ENCODE measurements around the gene NOD2. TPM values are rescaled to one million over a fixed set of nuclear protein-coding genes. Genes with fewer than 3 reads are reported as not detected.

NOD2 gene
- total and polyA plus RNA-seq, 4 donors, result 0.35 to 1.3 (median 0.48) TPM

GRCh38 chr16:50645563-50646220 is 47.7 kb upstream of the NOD2 start:
- no peaks in the 10 kb centered on the region for H3K4me1 ChIP-seq (ENCODE audit: control insufficient read depth in 4 of 4, insufficient read depth in 4 of 4, low read length in 3 of 4)
- H3K27ac ChIP-seq (ENCODE audit: low read depth in 1 of 2, low read length in 2 of 2), result no peak overlapping the region
- H3K27me3 ChIP-seq (ENCODE audit: control insufficient read depth in 4 of 4, insufficient read depth in 4 of 4, low read length in 3 of 4), result no peaks in the 10 kb centered on the region
- H3K4me3 ChIP-seq (ENCODE audit: low read depth in 1 of 3, low read length in 3 of 3), result no peak overlapping the region
- no peaks in the 10 kb centered on the region for H3K9me3 ChIP-seq (ENCODE audit: control insufficient read depth in 4 of 4, low read length in 3 of 4)
- no peaks in the 10 kb centered on the region for H3K36me3 ChIP-seq (ENCODE audit: control insufficient read depth in 4 of 4, insufficient read depth in 3 of 4, low read depth in 1 of 4, low read length in 3 of 4)
- no peak for DNase-seq (ENCODE audit: low spot score)
- 85% methylated on average over 20 of the region's 20 CpGs for WGBS
- TF ChIP-seq, protein P1, sequence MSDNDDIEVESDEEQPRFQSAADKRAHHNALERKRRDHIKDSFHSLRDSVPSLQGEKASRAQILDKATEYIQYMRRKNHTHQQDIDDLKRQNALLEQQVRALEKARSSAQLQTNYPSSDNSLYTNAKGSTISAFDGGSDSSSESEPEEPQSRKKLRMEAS (IDR thresholded peaks at IDR 0.05), result no peak
- no peak for TF ChIP-seq SP1 (IDR thresholded peaks at IDR 0.05)
- no peak for TF ChIP-seq NR2F2 (IDR thresholded peaks at IDR 0.05)
- no peak for TF ChIP-seq YY1 (IDR thresholded peaks at IDR 0.05)
- no peak for TF ChIP-seq EGR1 (IDR thresholded peaks at IDR 0.05; ENCODE audit: low read depth in 2 of 2)
- no peak for TF ChIP-seq FOXA2 (IDR thresholded peaks at IDR 0.05)
- H3K9ac ChIP-seq (ENCODE audit: low read depth in 1 of 2, low read length in 2 of 2), result no peak overlapping the region

GRCh38 chr16:50646345-50646744 is 47.1 kb upstream of the NOD2 start:
- H3K4me3 ChIP-seq (ENCODE audit: low read depth in 1 of 3, low read length in 3 of 3), result no peak overlapping the region
- no peaks in the 10 kb centered on the region for H3K36me3 ChIP-seq (ENCODE audit: control insufficient read depth in 4 of 4, insufficient read depth in 3 of 4, low read depth in 1 of 4, low read length in 3 of 4)
- H3K9ac ChIP-seq (ENCODE audit: low read depth in 1 of 2, low read length in 2 of 2), result no peak overlapping the region
- no peaks in the 10 kb centered on the region for H3K4me1 ChIP-seq (ENCODE audit: control insufficient read depth in 4 of 4, insufficient read depth in 4 of 4, low read length in 3 of 4)
- TF ChIP-seq HNF4A (conservative IDR thresholded peaks at IDR 0.05) (no peak), RAD21 (IDR thresholded peaks at IDR 0.05) (no peak), JUND (IDR thresholded peaks at IDR 0.05) (no peak), TAF1 (conservative IDR thresholded peaks at IDR 0.05) (no peak), YY1 (IDR thresholded peaks at IDR 0.05) (no peak), FOXA2 (IDR thresholded peaks at IDR 0.05) (no peak), CTCF (IDR thresholded peaks at IDR 0.05; ENCODE audit: low read depth, low read length, missing input control) (no peak), SP1 (IDR thresholded peaks at IDR 0.05) (no peak)
- TF ChIP-seq, protein P2, sequence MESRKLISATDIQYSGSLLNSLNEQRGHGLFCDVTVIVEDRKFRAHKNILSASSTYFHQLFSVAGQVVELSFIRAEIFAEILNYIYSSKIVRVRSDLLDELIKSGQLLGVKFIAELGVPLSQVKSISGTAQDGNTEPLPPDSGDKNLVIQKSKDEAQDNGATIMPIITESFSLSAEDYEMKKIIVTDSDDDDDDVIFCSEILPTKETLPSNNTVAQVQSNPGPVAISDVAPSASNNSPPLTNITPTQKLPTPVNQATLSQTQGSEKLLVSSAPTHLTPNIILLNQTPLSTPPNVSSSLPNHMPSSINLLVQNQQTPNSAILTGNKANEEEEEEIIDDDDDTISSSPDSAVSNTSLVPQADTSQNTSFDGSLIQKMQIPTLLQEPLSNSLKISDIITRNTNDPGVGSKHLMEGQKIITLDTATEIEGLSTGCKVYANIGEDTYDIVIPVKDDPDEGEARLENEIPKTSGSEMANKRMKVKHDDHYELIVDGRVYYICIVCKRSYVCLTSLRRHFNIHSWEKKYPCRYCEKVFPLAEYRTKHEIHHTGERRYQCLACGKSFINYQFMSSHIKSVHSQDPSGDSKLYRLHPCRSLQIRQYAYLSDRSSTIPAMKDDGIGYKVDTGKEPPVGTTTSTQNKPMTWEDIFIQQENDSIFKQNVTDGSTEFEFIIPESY (IDR thresholded peaks at IDR 0.05), result no peak
- TF ChIP-seq, protein P3, sequence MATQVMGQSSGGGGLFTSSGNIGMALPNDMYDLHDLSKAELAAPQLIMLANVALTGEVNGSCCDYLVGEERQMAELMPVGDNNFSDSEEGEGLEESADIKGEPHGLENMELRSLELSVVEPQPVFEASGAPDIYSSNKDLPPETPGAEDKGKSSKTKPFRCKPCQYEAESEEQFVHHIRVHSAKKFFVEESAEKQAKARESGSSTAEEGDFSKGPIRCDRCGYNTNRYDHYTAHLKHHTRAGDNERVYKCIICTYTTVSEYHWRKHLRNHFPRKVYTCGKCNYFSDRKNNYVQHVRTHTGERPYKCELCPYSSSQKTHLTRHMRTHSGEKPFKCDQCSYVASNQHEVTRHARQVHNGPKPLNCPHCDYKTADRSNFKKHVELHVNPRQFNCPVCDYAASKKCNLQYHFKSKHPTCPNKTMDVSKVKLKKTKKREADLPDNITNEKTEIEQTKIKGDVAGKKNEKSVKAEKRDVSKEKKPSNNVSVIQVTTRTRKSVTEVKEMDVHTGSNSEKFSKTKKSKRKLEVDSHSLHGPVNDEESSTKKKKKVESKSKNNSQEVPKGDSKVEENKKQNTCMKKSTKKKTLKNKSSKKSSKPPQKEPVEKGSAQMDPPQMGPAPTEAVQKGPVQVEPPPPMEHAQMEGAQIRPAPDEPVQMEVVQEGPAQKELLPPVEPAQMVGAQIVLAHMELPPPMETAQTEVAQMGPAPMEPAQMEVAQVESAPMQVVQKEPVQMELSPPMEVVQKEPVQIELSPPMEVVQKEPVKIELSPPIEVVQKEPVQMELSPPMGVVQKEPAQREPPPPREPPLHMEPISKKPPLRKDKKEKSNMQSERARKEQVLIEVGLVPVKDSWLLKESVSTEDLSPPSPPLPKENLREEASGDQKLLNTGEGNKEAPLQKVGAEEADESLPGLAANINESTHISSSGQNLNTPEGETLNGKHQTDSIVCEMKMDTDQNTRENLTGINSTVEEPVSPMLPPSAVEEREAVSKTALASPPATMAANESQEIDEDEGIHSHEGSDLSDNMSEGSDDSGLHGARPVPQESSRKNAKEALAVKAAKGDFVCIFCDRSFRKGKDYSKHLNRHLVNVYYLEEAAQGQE (IDR thresholded peaks at IDR 0.05), result no peak
- H3K9me3 ChIP-seq (ENCODE audit: control insufficient read depth in 4 of 4, low read length in 3 of 4), result no peaks in the 10 kb centered on the region
- H3K27me3 ChIP-seq (ENCODE audit: control insufficient read depth in 4 of 4, insufficient read depth in 4 of 4, low read length in 3 of 4), result no peaks in the 10 kb centered on the region
- 83% methylated on average over 8 of the region's 8 CpGs for WGBS
- no peak overlapping the region for H3K27ac ChIP-seq (ENCODE audit: low read depth in 1 of 2, low read length in 2 of 2)
- DNase-seq (ENCODE audit: low spot score), result no peak

Measured in liver (tissue), 9 donors.